T-helper 1 cell treated with Interleukin-12 subunit alpha and Interleukin-12 subunit beta and Interleukin-4 antibody, amounts not matched to agents 30 ng/mL and 1 ng/mL, for 36 hours (primary cell): ENCODE measurements around the gene LSAMP. TPM values are rescaled to one million over a fixed set of nuclear protein-coding genes. Genes with fewer than 3 reads are reported as not detected.

Experiments used
- intact Hi-C: fragments of 100-400 bp; cut with micrococcal nuclease; formaldehyde crosslinking; loops from one replicate; pipeline ENCODE4 v1.15.1; 2024
- total RNA-seq: library from RNA; stranded (reverse); gene quantifications from 2 replicates; pipeline ENCODE4 v1.2.3, GENCODE V29; 2022

LSAMP gene
- total RNA-seq, 1 donor from 2014 or later: not detected

- intact Hi-C loops: no loop called here
These were observed 89.2 kb downstream of the LSAMP start for GRCh38 chr3:116356056-116356455.

- intact Hi-C loops: no loop called here
These were observed 90.9 kb downstream of the LSAMP start for GRCh38 chr3:116354382-116354781.

GRCh38 chr3:116350119-116350733, 95.1 kb downstream of the LSAMP start:
- intact Hi-C loops: no loop called here

GRCh38 chr3:116348216-116348615, 97.1 kb downstream of the LSAMP start:
- intact Hi-C loops: no loop called here

GRCh38 chr3:116342499-116342898, 102.8 kb downstream of the LSAMP start:
- intact Hi-C loops: no loop called here

GRCh38 chr3:116341899-116342298, 103.4 kb downstream of the LSAMP start:
- intact Hi-C loops: no loop called here

GRCh38 chr3:116341381-116341780, 103.9 kb downstream of the LSAMP start:
- intact Hi-C loops: no loop called here

GRCh38 chr3:116340680-116341216, 104.5 kb downstream of the LSAMP start:
- intact Hi-C loops: no loop called here

- intact Hi-C loops: no loop called here
These were observed 105.8 kb downstream of the LSAMP start for GRCh38 chr3:116339441-116340028.

GRCh38 chr3:116338713-116339112, 106.6 kb downstream of the LSAMP start:
- intact Hi-C loops: no loop called here

- intact Hi-C loops: no loop called here
These were observed 108.1 kb downstream of the LSAMP start for GRCh38 chr3:116337229-116337628.

GRCh38 chr3:116331380-116331779, 113.9 kb downstream of the LSAMP start:
- intact Hi-C loops: no loop called here

- intact Hi-C loops: no loop called here
These were observed 122.4 kb downstream of the LSAMP start for GRCh38 chr3:116322750-116323375.

GRCh38 chr3:116318370-116318769, 126.9 kb downstream of the LSAMP start:
- intact Hi-C loops: no loop called here

- intact Hi-C loops: no loop called here
These were observed 128.5 kb downstream of the LSAMP start for GRCh38 chr3:116316771-116317170.

GRCh38 chr3:116314476-116314875, 130.8 kb downstream of the LSAMP start:
- intact Hi-C loops: no loop called here

- intact Hi-C loops: no loop called here
These were observed 138.6 kb downstream of the LSAMP start for GRCh38 chr3:116306720-116307119.

- intact Hi-C loops: no loop called here
These were observed 139.1 kb downstream of the LSAMP start for GRCh38 chr3:116306149-116306548.

GRCh38 chr3:116302087-116302747, 143.1 kb downstream of the LSAMP start:
- intact Hi-C loops: no loop called here

- intact Hi-C loops: no loop called here
These were observed 143.9 kb downstream of the LSAMP start for GRCh38 chr3:116301422-116301821.

- intact Hi-C loops: no loop called here
These were observed 145.1 kb downstream of the LSAMP start for GRCh38 chr3:116300226-116300625.

GRCh38 chr3:116299646-116300081, 145.6 kb downstream of the LSAMP start:
- intact Hi-C loops: no loop called here
